ENCODE measurements around the gene ROR1.

The ROR1 gene

GRCh38 chr1:64186138-64186897 is 412.5 kb downstream of the ROR1 start:
- no peak overlapping the region for H3K4me3 ChIP-seq (ENCODE audit: low read depth in 1 of 2, low read length in 2 of 2)
- no peaks in the 10 kb centered on the region for H3K27me3 ChIP-seq (ENCODE audit: control insufficient read depth in 1 of 2, insufficient read depth in 2 of 2, low read length in 2 of 2)
- H3K9ac ChIP-seq (ENCODE audit: low read length): no peak overlapping the region
- no peak overlapping the region for H3K27ac ChIP-seq (ENCODE audit: low read depth, low read length)
- no peaks in the 10 kb centered on the region for H3K9me3 ChIP-seq (ENCODE audit: low read length)
- H3K36me3 ChIP-seq (ENCODE audit: insufficient read depth, low read length): no peaks in the 10 kb centered on the region
- H3K4me1 ChIP-seq (ENCODE audit: insufficient read depth, low read length): peaks cover 12% of the 10 kb centered on the region

GRCh38 chr1:64186898-64187280 is 413.1 kb downstream of the ROR1 start:
- Histone ChIP-seq H3K27ac (ENCODE audit: low read depth, low read length) (no peak overlapping the region), H3K27me3 (ENCODE audit: control insufficient read depth in 1 of 2, insufficient read depth in 2 of 2, low read length in 2 of 2) (no peaks in the 10 kb centered on the region), H3K9ac (ENCODE audit: low read length) (no peak overlapping the region), H3K36me3 (ENCODE audit: insufficient read depth, low read length) (no peaks in the 10 kb centered on the region), H3K4me3 (ENCODE audit: low read depth in 1 of 2, low read length in 2 of 2) (no peak overlapping the region), H3K9me3 (ENCODE audit: low read length) (no peaks in the 10 kb centered on the region), H3K4me1 (ENCODE audit: insufficient read depth, low read length) (peaks cover 12% of the 10 kb centered on the region)

- peaks cover 12% of the 10 kb centered on the region for H3K4me1 ChIP-seq (ENCODE audit: insufficient read depth, low read length)
- no peaks in the 10 kb centered on the region for H3K27me3 ChIP-seq (ENCODE audit: control insufficient read depth in 1 of 2, insufficient read depth in 2 of 2, low read length in 2 of 2)
- no peak overlapping the region for H3K4me3 ChIP-seq (ENCODE audit: low read depth in 1 of 2, low read length in 2 of 2)
- no peaks in the 10 kb centered on the region for H3K36me3 ChIP-seq (ENCODE audit: insufficient read depth, low read length)
- no peak overlapping the region for H3K27ac ChIP-seq (ENCODE audit: low read depth, low read length)
- H3K9me3 ChIP-seq (ENCODE audit: low read length): no peaks in the 10 kb centered on the region
- no peak overlapping the region for H3K9ac ChIP-seq (ENCODE audit: low read length)
These were observed 413.8 kb downstream of the ROR1 start for GRCh38 chr1:64187646-64188045.

GRCh38 chr1:64192290-64192689 is 418.5 kb downstream of the ROR1 start:
- H3K36me3 ChIP-seq (ENCODE audit: insufficient read depth, low read length): no peaks in the 10 kb centered on the region
- H3K9ac ChIP-seq (ENCODE audit: low read length): no peak overlapping the region
- H3K27me3 ChIP-seq (ENCODE audit: control insufficient read depth in 1 of 2, insufficient read depth in 2 of 2, low read length in 2 of 2): no peaks in the 10 kb centered on the region
- no peaks in the 10 kb centered on the region for H3K9me3 ChIP-seq (ENCODE audit: low read length)
- peaks cover 9% of the 10 kb centered on the region for H3K4me1 ChIP-seq (ENCODE audit: insufficient read depth, low read length)
- H3K4me3 ChIP-seq (ENCODE audit: low read depth in 1 of 2, low read length in 2 of 2): no peak overlapping the region
- H3K27ac ChIP-seq (ENCODE audit: low read depth, low read length): no peak overlapping the region

- H3K9ac ChIP-seq (ENCODE audit: low read length): no peak overlapping the region
- no peaks in the 10 kb centered on the region for H3K36me3 ChIP-seq (ENCODE audit: insufficient read depth, low read length)
- H3K27me3 ChIP-seq (ENCODE audit: control insufficient read depth in 1 of 2, insufficient read depth in 2 of 2, low read length in 2 of 2): no peaks in the 10 kb centered on the region
- H3K27ac ChIP-seq (ENCODE audit: low read depth, low read length): no peak overlapping the region
- H3K4me1 ChIP-seq (ENCODE audit: insufficient read depth, low read length): peaks cover 9% of the 10 kb centered on the region
- no peaks in the 10 kb centered on the region for H3K9me3 ChIP-seq (ENCODE audit: low read length)
- H3K4me3 ChIP-seq (ENCODE audit: low read depth in 1 of 2, low read length in 2 of 2): no peak overlapping the region
These were observed 420.6 kb downstream of the ROR1 start for GRCh38 chr1:64194168-64195080.

GRCh38 chr1:64195081-64195395 is 421.2 kb downstream of the ROR1 start:
- H3K4me1 ChIP-seq (ENCODE audit: insufficient read depth, low read length): peaks cover 9% of the 10 kb centered on the region
- H3K36me3 ChIP-seq (ENCODE audit: insufficient read depth, low read length): no peaks in the 10 kb centered on the region
- H3K4me3 ChIP-seq (ENCODE audit: low read depth in 1 of 2, low read length in 2 of 2): no peak overlapping the region
- no peak overlapping the region for H3K27ac ChIP-seq (ENCODE audit: low read depth, low read length)
- H3K27me3 ChIP-seq (ENCODE audit: control insufficient read depth in 1 of 2, insufficient read depth in 2 of 2, low read length in 2 of 2): no peaks in the 10 kb centered on the region
- H3K9me3 ChIP-seq (ENCODE audit: low read length): no peaks in the 10 kb centered on the region
- H3K9ac ChIP-seq (ENCODE audit: low read length): no peak overlapping the region

- Histone ChIP-seq H3K27ac (ENCODE audit: low read depth, low read length) (no peak overlapping the region), H3K9me3 (ENCODE audit: low read length) (no peaks in the 10 kb centered on the region), H3K27me3 (ENCODE audit: control insufficient read depth in 1 of 2, insufficient read depth in 2 of 2, low read length in 2 of 2) (no peaks in the 10 kb centered on the region), H3K4me3 (ENCODE audit: low read depth in 1 of 2, low read length in 2 of 2) (no peak overlapping the region), H3K9ac (ENCODE audit: low read length) (no peak overlapping the region), H3K36me3 (ENCODE audit: insufficient read depth, low read length) (no peaks in the 10 kb centered on the region), H3K4me1 (ENCODE audit: insufficient read depth, low read length) (peaks cover 9% of the 10 kb centered on the region)
These were observed 422.5 kb downstream of the ROR1 start for GRCh38 chr1:64196074-64196870.

- Histone ChIP-seq H3K36me3 (ENCODE audit: insufficient read depth, low read length) (no peaks in the 10 kb centered on the region), H3K27me3 (ENCODE audit: control insufficient read depth in 1 of 2, insufficient read depth in 2 of 2, low read length in 2 of 2) (no peaks in the 10 kb centered on the region), H3K27ac (ENCODE audit: low read depth, low read length) (no peak overlapping the region)
These were observed 423.3 kb downstream of the ROR1 start for GRCh38 chr1:64197076-64197475.

GRCh38 chr1:64199154-64199553 is 425.3 kb downstream of the ROR1 start:
- Histone ChIP-seq H3K9ac (ENCODE audit: low read length) (no peak overlapping the region), H3K36me3 (ENCODE audit: insufficient read depth, low read length) (no peaks in the 10 kb centered on the region), H3K4me3 (ENCODE audit: low read depth in 1 of 2, low read length in 2 of 2) (no peak overlapping the region), H3K4me1 (ENCODE audit: insufficient read depth, low read length) (peaks cover 9% of the 10 kb centered on the region), H3K27ac (ENCODE audit: low read depth, low read length) (no peak overlapping the region), H3K9me3 (ENCODE audit: low read length) (no peaks in the 10 kb centered on the region), H3K27me3 (ENCODE audit: control insufficient read depth in 1 of 2, insufficient read depth in 2 of 2, low read length in 2 of 2) (no peaks in the 10 kb centered on the region)

More at GRCh38 chr1:64197076-64197475, 423.3 kb downstream of the ROR1 start:
- no peaks in the 10 kb centered on the region for H3K9me3 ChIP-seq (ENCODE audit: low read length)
- no peak overlapping the region for H3K4me3 ChIP-seq (ENCODE audit: low read depth in 1 of 2, low read length in 2 of 2)
- no peak overlapping the region for H3K9ac ChIP-seq (ENCODE audit: low read length)
- H3K4me1 ChIP-seq (ENCODE audit: insufficient read depth, low read length): peaks cover 9% of the 10 kb centered on the region

GRCh38 chr1:64200064-64200463 is 426.2 kb downstream of the ROR1 start:
- no peak overlapping the region for H3K9ac ChIP-seq (ENCODE audit: low read length)

GRCh38 chr1:64203420-64203819 is 429.6 kb downstream of the ROR1 start, which contains the start of gene UBE2U:
UBE2U (plus strand) TSS chr1:64203623; CDS start chr1:64204051, 428 bp downstream.
- no peaks in the 10 kb centered on the region for H3K27me3 ChIP-seq (ENCODE audit: control insufficient read depth in 1 of 2, insufficient read depth in 2 of 2, low read length in 2 of 2)
- H3K27ac ChIP-seq (ENCODE audit: low read depth, low read length): no peak within 1 kb of the TSS
- no peak within 1 kb of the TSS for H3K4me3 ChIP-seq (ENCODE audit: low read depth in 1 of 2, low read length in 2 of 2)
- no peaks in the 10 kb centered on the region for H3K4me1 ChIP-seq (ENCODE audit: insufficient read depth, low read length)
- no peaks in the 10 kb centered on the region for H3K9me3 ChIP-seq (ENCODE audit: low read length)
- H3K9ac ChIP-seq (ENCODE audit: low read length): no peak within 1 kb of the TSS
- no peaks in the 10 kb centered on the region for H3K36me3 ChIP-seq (ENCODE audit: insufficient read depth, low read length)

More at GRCh38 chr1:64200064-64200463, 426.2 kb downstream of the ROR1 start:
- Histone ChIP-seq H3K4me3 (ENCODE audit: low read depth in 1 of 2, low read length in 2 of 2) (no peak overlapping the region), H3K27me3 (ENCODE audit: control insufficient read depth in 1 of 2, insufficient read depth in 2 of 2, low read length in 2 of 2) (no peaks in the 10 kb centered on the region), H3K9me3 (ENCODE audit: low read length) (no peaks in the 10 kb centered on the region), H3K4me1 (ENCODE audit: insufficient read depth, low read length) (peaks cover 9% of the 10 kb centered on the region), H3K36me3 (ENCODE audit: insufficient read depth, low read length) (no peaks in the 10 kb centered on the region), H3K27ac (ENCODE audit: low read depth, low read length) (no peak overlapping the region)
